H1 (cell line): ENCODE results near the gene HPS5. TPM values are rescaled to one million over a fixed set of nuclear protein-coding genes. Genes with fewer than 3 reads are reported as not detected.

ENCODE experiments used
- CTCF ChIA-PET: fragments of 300-600 bp; sonication (Branson Sonifier 250); formaldehyde crosslinking; loops from one replicate; lab custom pipeline; 2021; ENCODE audit not compliant: partially characterized antibody; lab: Charles Lee
- POLR2A ChIA-PET: fragments of 300-600 bp; sonication (Branson Sonifier 250); formaldehyde crosslinking; loops from one replicate; lab custom pipeline; 2021; ENCODE audit warnings: inconsistent platforms; ENCODE audit not compliant: partially characterized antibody; lab: Charles Lee
- DNase-seq, 2 experiments: peaks; one replicate each; pipeline versions ENCODE4 v3.0.0 to v3.0.0-alpha.2; 2010 to 2022; ENCODE audit warnings: low spot score in 2 of 2, low read depth in 1 of 2, mixed read lengths in 1 of 2
- FAIRE-seq: peaks from 2 replicates; lab custom pipeline; 2011; peaks lifted over from hg19 to GRCh38; lab: Jason Lieb, UNC
- H2AFZ ChIP-seq: 2 replicates; pipeline ENCODE4 v1.8.1; 2012; ENCODE audit warnings: low read length, inconsistent platforms
- H2AK5ac ChIP-seq: 2 replicates; pipeline ENCODE4 v1.6.1; 2013; ENCODE audit warnings: low read depth, low read length
- H2BK120ac ChIP-seq: replicated peaks from 2 replicates; pipeline ENCODE3; 2013; ENCODE audit warnings: low read depth, low read length, inconsistent platforms
- H2BK12ac ChIP-seq: 2 replicates; pipeline ENCODE4 v1.6.1; 2013; ENCODE audit warnings: low read depth, low read length
- H2BK15ac ChIP-seq: 2 replicates; pipeline ENCODE4 v1.6.1; 2013; ENCODE audit warnings: low read length
- H2BK20ac ChIP-seq: 2 replicates; pipeline ENCODE4 v1.6.1; 2013; ENCODE audit warnings: low read length
- H2BK5ac ChIP-seq: 2 replicates; pipeline ENCODE4 v1.6.1; 2013; ENCODE audit warnings: low read depth, low read length
- H3K14ac ChIP-seq: 2 replicates; pipeline ENCODE4 v1.6.1; 2013; ENCODE audit warnings: inconsistent platforms; ENCODE audit not compliant: insufficient read length
- H3K18ac ChIP-seq: 2 replicates; pipeline ENCODE4 v1.6.1; 2013; ENCODE audit warnings: low read length; ENCODE audit errors: extremely low read depth
- H3K23ac ChIP-seq: 2 replicates; pipeline ENCODE4 v1.6.1; 2013; ENCODE audit warnings: inconsistent platforms; ENCODE audit not compliant: insufficient read length
- H3K23me2 ChIP-seq: 2 replicates; pipeline ENCODE4 v1.6.1; 2013; ENCODE audit warnings: low read depth, low read length
- H3K27ac ChIP-seq: 2 replicates; pipeline ENCODE4 v1.6.1; 2011; ENCODE audit warnings: low read depth, low read length, inconsistent platforms
- H3K27me3 ChIP-seq, 4 experiments: replicated peaks in 1 of 4; 1 replicate in 1 of 4; 2 replicates in 3 of 4; pipeline versions ENCODE4 v1.6.1 to v1.8.1; 2011 to 2013; ENCODE audit warnings: low read length in 3 of 4, mild to moderate bottlenecking in 3 of 4, inconsistent platforms in 2 of 4, mixed read lengths in 2 of 4, moderate library complexity in 1 of 4; ENCODE audit not compliant: control insufficient read depth in 3 of 4, insufficient read depth in 3 of 4; ENCODE audit errors: extremely low read depth in 1 of 4
- H3K36me3 ChIP-seq, 4 experiments: 2 replicates each; pipeline versions ENCODE4 v1.6.1 to v1.8.1; 2011 to 2013; ENCODE audit warnings: mild to moderate bottlenecking in 4 of 4, low read length in 3 of 4, moderate library complexity in 2 of 4, control low read depth in 1 of 4, inconsistent platforms in 1 of 4; ENCODE audit not compliant: insufficient read depth in 4 of 4, control insufficient read depth in 2 of 4
- H3K4ac ChIP-seq: replicated peaks from 2 replicates; pipeline ENCODE3; 2013; ENCODE audit warnings: low read length, low read depth, mixed read lengths, inconsistent platforms; ENCODE audit not compliant: insufficient read length
- H3K4me1 ChIP-seq, 4 experiments: replicated peaks in 1 of 4; 1 replicate in 1 of 4; 2 replicates in 3 of 4; pipeline versions ENCODE4 v1.6.1 to v1.8.1; 2011 to 2013; ENCODE audit warnings: low read length in 3 of 4, inconsistent platforms in 2 of 4, mixed read lengths in 1 of 4; ENCODE audit not compliant: insufficient read depth in 4 of 4, control insufficient read depth in 3 of 4
- H3K4me2 ChIP-seq, 2 experiments: 2 replicates each; pipeline versions ENCODE4 v1.6.1 to v1.8.1; 2011 to 2013; ENCODE audit warnings: low read depth in 2 of 2, low read length in 2 of 2, control low read depth in 1 of 2, inconsistent platforms in 1 of 2, mild to moderate bottlenecking in 1 of 2; ENCODE audit not compliant: insufficient read depth in 1 of 2
- H3K4me3 ChIP-seq, 4 experiments: fragments of 200-600, 300-600 bp in 1 of 4; sonication (generic), shearing (Covaris generic), sonication (Bioruptor Twin) in 1 of 4; 2 replicates each; pipeline versions ENCODE4 v1.5.1 to v1.8.1; 2011 to 2016; ENCODE audit warnings: low read length in 4 of 4, low read depth in 3 of 4, control low read depth in 2 of 4, inconsistent platforms in 2 of 4, mild to moderate bottlenecking in 2 of 4, mixed read lengths in 1 of 4, moderate library complexity in 1 of 4; ENCODE audit not compliant: insufficient read depth in 2 of 4; ENCODE audit errors: extremely low read depth in 1 of 4
- H3K56ac ChIP-seq: replicated peaks from 2 replicates; pipeline ENCODE3; 2013; ENCODE audit warnings: low read depth, mild to moderate bottlenecking, mixed read lengths, low read length, inconsistent platforms; ENCODE audit not compliant: insufficient read length
- H3K79me1 ChIP-seq: 2 replicates; pipeline ENCODE4 v1.6.1; 2013; ENCODE audit warnings: low read depth, low read length, control low read depth
- H3K79me2 ChIP-seq, 2 experiments: 2 replicates each; pipeline versions ENCODE4 v1.6.1 to v1.8.1; 2012 to 2013; ENCODE audit warnings: low read length in 2 of 2, mild to moderate bottlenecking in 2 of 2, inconsistent platforms in 1 of 2; ENCODE audit not compliant: insufficient read depth in 2 of 2, control insufficient read depth in 1 of 2
- H3K9ac ChIP-seq, 4 experiments: replicated peaks in 1 of 4; 1 replicate in 1 of 4; 2 replicates in 3 of 4; pipeline versions ENCODE4 v1.6.1 to v1.8.1; 2011 to 2013; ENCODE audit warnings: low read depth in 3 of 4, low read length in 3 of 4, control low read depth in 2 of 4, mild to moderate bottlenecking in 2 of 4, moderate library complexity in 2 of 4, inconsistent platforms in 1 of 4; ENCODE audit errors: extremely low read depth in 1 of 4
- H3K9me3 ChIP-seq, 2 experiments: 2 replicates each; pipeline versions ENCODE4 v1.6.1 to v1.8.1; 2012 to 2013; ENCODE audit warnings: mild to moderate bottlenecking in 2 of 2, moderate library complexity in 2 of 2, control low read depth in 1 of 2, inconsistent platforms in 1 of 2, low read depth in 1 of 2, low read length in 1 of 2, mixed read lengths in 1 of 2; ENCODE audit not compliant: insufficient read depth in 2 of 2
- H4K20me1 ChIP-seq, 2 experiments: replicated peaks in 1 of 2; 2 replicates each; pipeline versions ENCODE3 to v1.8.1; 2011 to 2013; ENCODE audit warnings: inconsistent platforms in 2 of 2, low read length in 2 of 2, mild to moderate bottlenecking in 1 of 2; ENCODE audit not compliant: insufficient read depth in 2 of 2, control insufficient read depth in 1 of 2
- H4K5ac ChIP-seq: 2 replicates; pipeline ENCODE4 v1.6.1; 2013; ENCODE audit warnings: low read length, low read depth, mixed read lengths, inconsistent platforms; ENCODE audit not compliant: insufficient read length
- H4K8ac ChIP-seq: 2 replicates; pipeline ENCODE4 v1.8.0; 2013; ENCODE audit warnings: mild to moderate bottlenecking, moderate library complexity, low read length, inconsistent platforms; ENCODE audit not compliant: insufficient read depth; ENCODE audit errors: extremely low read depth
- H4K91ac ChIP-seq: replicated peaks from 2 replicates; pipeline ENCODE3; 2013; ENCODE audit warnings: low read length, mixed read lengths, inconsistent platforms; ENCODE audit not compliant: insufficient read length
- ASH2L ChIP-seq: fragments of 200-600, 300-600 bp; sonication (generic); IDR thresholded peaks from one replicate; pipeline ENCODE4 v1.7.1; 2017; ENCODE audit warnings: low read length
- E2F6 ChIP-seq: IDR thresholded peaks from 2 replicates; pipeline ENCODE4 v1.6.1; 2012; ENCODE audit warnings: inconsistent platforms
- RNF2 ChIP-seq: fragments of 200-900, 300-1000 bp; sonication (generic); IDR thresholded peaks from 2 replicates; pipeline ENCODE4 v1.7.1; 2016; ENCODE audit warnings: borderline replicate concordance, low read depth, mild to moderate bottlenecking, antibody characterized with exemption, low read length; ENCODE audit not compliant: poor library complexity, severe bottlenecking; ENCODE audit errors: missing control alignments
- SP4 ChIP-seq: IDR thresholded peaks from 2 replicates; pipeline ENCODE4 v1.6.1; 2012; ENCODE audit warnings: low read length, inconsistent platforms
- WGBS, 2 experiments: shearing (Covaris generic) in 1 of 2; methylation state at CpG; one replicate each; pipeline versions ENCODE4 v1.1.6 to v1.1.7; 2013 to 2015; ENCODE audit warnings: low lambda C conversion rate in 2 of 2, mixed read lengths in 2 of 2, inconsistent platforms in 1 of 2, low coverage in 1 of 2, missing lambda C conversion rate in 1 of 2; ENCODE audit not compliant: insufficient replicate concordance in 2 of 2, insufficient coverage in 1 of 2, insufficient read length in 1 of 2; ENCODE audit errors: extremely low coverage in 1 of 2, missing lambda C conversion rate in 1 of 2; 5-methylcytosine and 5-hydroxymethylcytosine counted together
- polyA plus RNA-seq, 7 experiments: library from polyadenylated mRNA; depleted of rRNA in 3 of 7; stranded (reverse) in 5 of 7; unstranded in 2 of 7; fragments of >200 nt in 5 of 7; fragments of 200-250 nt in 2 of 7; gene quantifications; 1 replicate in 5 of 7; 2 replicates in 1 of 7; 4 replicates in 1 of 7; pipeline versions ENCODE4 v1.2.1 to v1.2.3, GENCODE V29; 2011 to 2013; ENCODE audit warnings: missing spikeins in 2 of 7, mixed read lengths in 2 of 7
- total RNA-seq: library from RNA; stranded (reverse); fragmentation: NEBNext Ultra II Directional; extraction: Animal tissue kit (Norgen Biotek cat#: 25700); gene quantifications from 2 replicates; pipeline ENCODE4 v1.2.1, GENCODE V29; 2021
- TF ChIP-seq, protein P1 (sequence below), 3 experiments: IDR thresholded peaks; 1 replicate in 2 of 3; 2 replicates in 1 of 3; pipeline versions ENCODE4 v1.5.1 to v1.6.1; 2011; ENCODE audit warnings: low read length in 3 of 3, mild to moderate bottlenecking in 3 of 3, inconsistent platforms in 2 of 3, low read depth in 1 of 3, moderate library complexity in 1 of 3; ENCODE audit not compliant: insufficient read depth in 1 of 3; ENCODE audit errors: control extremely low read depth in 1 of 3

The HPS5 gene
- total and polyA plus RNA-seq, 2 of the 8 experiments (the other 6 are each of a cell fraction or from before 2014, with no cell fraction given) = 5.0 to 18.5 TPM

DNA sequence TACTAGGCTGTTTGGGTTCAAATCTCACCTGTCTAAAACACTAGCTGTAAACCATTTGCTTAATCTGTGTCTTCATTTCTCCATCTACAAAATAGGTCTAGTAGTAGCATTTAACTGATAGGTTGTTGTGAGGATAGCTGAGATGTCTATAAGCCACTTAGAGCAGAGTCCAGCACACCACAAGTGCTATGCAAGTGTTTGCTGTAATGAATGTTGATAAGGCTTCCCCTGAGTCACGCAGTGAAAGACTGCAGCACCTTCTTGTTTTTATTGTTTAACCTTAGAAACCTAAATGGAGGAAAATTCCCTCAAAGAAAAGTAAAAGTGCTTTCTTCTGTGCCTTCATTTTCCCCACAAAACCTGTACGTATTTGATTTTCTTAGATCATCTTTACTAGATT is 49.3 kb upstream of the HPS5 start:
- Histone ChIP-seq H2BK20ac (no peak overlapping the region), H3K4me1 (no peaks in the 10 kb centered on the region), H3K23ac (no peak overlapping the region), H2BK5ac (no peak overlapping the region), H2AK5ac (no peak overlapping the region), H3K14ac (no peak overlapping the region), H4K20me1 (no peaks in the 10 kb centered on the region), H3K9me3 (no peaks in the 10 kb centered on the region), H2BK15ac (no peak overlapping the region), H3K23me2 (no peaks in the 10 kb centered on the region), H3K79me2 (no peaks in the 10 kb centered on the region), H3K4me3 (no peak overlapping the region), H3K27ac (no peak overlapping the region), H4K91ac (no peak overlapping the region), H2AFZ (no peak overlapping the region), H3K4ac (no peak overlapping the region), H4K8ac (no peak overlapping the region), H2BK120ac (no peak overlapping the region), H2BK12ac (no peak overlapping the region), H3K27me3 (no peaks in the 10 kb centered on the region), H3K4me2 (no peak overlapping the region), H3K36me3 (peaks cover 0 to 16% (median 0%) of the 10 kb centered on the region in 4 experiments; a peak in 1 of 8 replicates), H3K18ac (no peak overlapping the region), H3K56ac (no peak overlapping the region), H3K79me1 (no peaks in the 10 kb centered on the region), H4K5ac (no peak overlapping the region), H3K9ac (no peak overlapping the region)
- FAIRE-seq (no peak), DNase-seq (no peak)
- TF ChIP-seq SP4 (no peak), ASH2L (no peak), RNF2 (no peak), E2F6 (no peak)
- TF ChIP-seq, protein P1, sequence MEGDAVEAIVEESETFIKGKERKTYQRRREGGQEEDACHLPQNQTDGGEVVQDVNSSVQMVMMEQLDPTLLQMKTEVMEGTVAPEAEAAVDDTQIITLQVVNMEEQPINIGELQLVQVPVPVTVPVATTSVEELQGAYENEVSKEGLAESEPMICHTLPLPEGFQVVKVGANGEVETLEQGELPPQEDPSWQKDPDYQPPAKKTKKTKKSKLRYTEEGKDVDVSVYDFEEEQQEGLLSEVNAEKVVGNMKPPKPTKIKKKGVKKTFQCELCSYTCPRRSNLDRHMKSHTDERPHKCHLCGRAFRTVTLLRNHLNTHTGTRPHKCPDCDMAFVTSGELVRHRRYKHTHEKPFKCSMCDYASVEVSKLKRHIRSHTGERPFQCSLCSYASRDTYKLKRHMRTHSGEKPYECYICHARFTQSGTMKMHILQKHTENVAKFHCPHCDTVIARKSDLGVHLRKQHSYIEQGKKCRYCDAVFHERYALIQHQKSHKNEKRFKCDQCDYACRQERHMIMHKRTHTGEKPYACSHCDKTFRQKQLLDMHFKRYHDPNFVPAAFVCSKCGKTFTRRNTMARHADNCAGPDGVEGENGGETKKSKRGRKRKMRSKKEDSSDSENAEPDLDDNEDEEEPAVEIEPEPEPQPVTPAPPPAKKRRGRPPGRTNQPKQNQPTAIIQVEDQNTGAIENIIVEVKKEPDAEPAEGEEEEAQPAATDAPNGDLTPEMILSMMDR (IDR thresholded peaks at IDR 0.05; ENCODE audit: control extremely low read depth in 1 of 3, insufficient read depth in 1 of 3, low read depth in 1 of 3, low read length in 3 of 3) = no peak
- CTCF ChIA-PET = no interaction called here
- 92% methylated on average over 2 of the region's 2 CpGs; no CpG with 5 or more reads in 1 of the 2 experiments for WGBS, 2 experiments
- POLR2A ChIA-PET = no interaction called here
